Measurements from ENCODE around the gene ARHGAP42.
"Not testable (repeated sequence)": the region's sequence is repeated elsewhere in the genome, so short reads cannot be mapped to it uniquely, and the experiment has no call there.

ARHGAP42 gene

GRCh38 chr11:100727410-100727809, 40.3 kb downstream of the ARHGAP42 start:
- FAIRE-seq = no peak

- no peak for FAIRE-seq
Measured at GRCh38 chr11:100730266-100730665, 43.2 kb downstream of the ARHGAP42 start.

GRCh38 chr11:100731471-100731870, 44.4 kb downstream of the ARHGAP42 start:
- FAIRE-seq = no peak

GRCh38 chr11:100732949-100733348, 45.9 kb downstream of the ARHGAP42 start:
- no peak for FAIRE-seq

- no peak for FAIRE-seq
Measured at GRCh38 chr11:100734743-100735527, 47.8 kb downstream of the ARHGAP42 start.

GRCh38 chr11:100735949-100736675, 49.0 kb downstream of the ARHGAP42 start:
- FAIRE-seq = no peak

GRCh38 chr11:100738701-100739270, 51.7 kb downstream of the ARHGAP42 start:
- no peak for FAIRE-seq

GRCh38 chr11:100739666-100740065, 52.6 kb downstream of the ARHGAP42 start:
- no peak for FAIRE-seq

GRCh38 chr11:100740440-100740839, 53.4 kb downstream of the ARHGAP42 start:
- no peak for FAIRE-seq

- FAIRE-seq = no peak
Measured at GRCh38 chr11:100741866-100742625, 55.0 kb downstream of the ARHGAP42 start.

GRCh38 chr11:100746448-100746847, 59.4 kb downstream of the ARHGAP42 start:
- FAIRE-seq = no peak

GRCh38 chr11:100748153-100748552, 61.1 kb downstream of the ARHGAP42 start:
- no peak for FAIRE-seq

- not testable (repeated sequence) for FAIRE-seq
Measured at GRCh38 chr11:100749887-100750565, 62.9 kb downstream of the ARHGAP42 start.

- not testable (repeated sequence) for FAIRE-seq
Measured at GRCh38 chr11:100750566-100750891, 63.4 kb downstream of the ARHGAP42 start.

- FAIRE-seq = no peak
Measured at GRCh38 chr11:100752371-100753171, 65.5 kb downstream of the ARHGAP42 start.

GRCh38 chr11:100753172-100753543, 66.1 kb downstream of the ARHGAP42 start:
- no peak for FAIRE-seq

GRCh38 chr11:100753571-100753970, 66.5 kb downstream of the ARHGAP42 start:
- no peak for FAIRE-seq

GRCh38 chr11:100756559-100756958, 69.5 kb downstream of the ARHGAP42 start:
- no peak for FAIRE-seq

GRCh38 chr11:100757646-100758045, 70.6 kb downstream of the ARHGAP42 start:
- FAIRE-seq = peak; percentile 10

- no peak for FAIRE-seq
Measured at GRCh38 chr11:100759106-100759505, 72.0 kb downstream of the ARHGAP42 start.

GRCh38 chr11:100759856-100760255, 72.8 kb downstream of the ARHGAP42 start:
- no peak for FAIRE-seq

- peak; percentile 91 for FAIRE-seq
Measured at GRCh38 chr11:100760744-100761143, 73.7 kb downstream of the ARHGAP42 start.
